CD4-positive, alpha-beta T cell treated with Interleukin-4 for 4 hours (primary cell): ENCODE results near the gene KRT84.

Source experiments
- DNase-seq: peaks from one replicate; pipeline ENCODE4 v3.0.0-alpha.2; 2020

The KRT84 gene

DNA sequence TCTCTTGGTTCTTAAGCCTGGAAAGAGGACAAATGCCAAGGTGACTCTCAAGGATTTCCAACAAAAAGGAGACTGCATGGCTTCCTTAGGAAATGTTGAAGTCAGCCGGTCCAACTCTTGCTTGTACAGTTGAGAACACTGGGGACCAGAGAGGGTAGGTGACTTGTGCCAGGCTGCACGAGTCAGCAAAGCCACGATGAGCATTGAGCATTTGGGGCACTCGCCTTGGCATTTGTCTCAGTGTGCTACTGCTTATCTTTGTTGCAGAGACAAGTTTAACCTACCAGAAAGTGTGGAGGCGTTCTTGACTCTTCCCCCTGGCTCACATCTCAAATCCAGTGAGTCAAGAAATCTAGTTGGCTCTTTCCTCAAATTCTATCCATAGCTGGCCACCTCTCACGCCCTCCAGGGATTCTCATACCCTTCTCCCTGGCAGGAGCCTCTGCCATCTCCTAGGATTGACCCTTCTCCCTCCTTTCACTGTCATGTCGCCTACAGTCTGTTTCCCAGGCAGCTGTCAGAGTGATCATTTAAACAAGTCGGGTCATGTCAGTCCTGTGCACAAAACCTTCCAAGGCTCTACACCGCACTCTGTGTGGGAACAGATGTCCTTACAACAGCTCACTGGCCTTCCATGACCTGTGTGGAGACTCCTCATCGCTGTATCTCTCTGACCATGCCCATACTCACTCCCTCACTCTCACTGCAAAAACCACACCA, 47.1 kb downstream of the KRT84 start:
- DNase-seq, result no peak

DNA sequence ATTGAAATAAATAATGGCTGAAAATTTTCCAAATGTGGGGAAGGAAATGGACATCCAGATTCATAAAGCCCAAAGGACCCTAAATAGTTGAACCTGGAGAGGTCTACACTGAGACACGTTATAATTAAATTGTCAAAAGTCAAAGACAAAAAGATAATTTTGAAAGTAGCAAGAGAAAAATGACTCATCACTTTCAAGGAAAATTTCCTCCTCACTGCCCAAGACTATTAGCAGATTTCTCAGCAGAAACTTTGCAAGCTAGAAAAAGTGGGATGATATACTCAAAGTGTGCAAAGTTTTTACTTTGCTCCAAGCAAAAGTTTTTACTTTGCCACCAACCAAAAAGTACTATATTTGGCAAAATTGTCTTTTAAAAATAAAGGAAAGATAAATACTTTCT, 48.4 kb downstream of the KRT84 start:
- DNase-seq, result no peak

DNA sequence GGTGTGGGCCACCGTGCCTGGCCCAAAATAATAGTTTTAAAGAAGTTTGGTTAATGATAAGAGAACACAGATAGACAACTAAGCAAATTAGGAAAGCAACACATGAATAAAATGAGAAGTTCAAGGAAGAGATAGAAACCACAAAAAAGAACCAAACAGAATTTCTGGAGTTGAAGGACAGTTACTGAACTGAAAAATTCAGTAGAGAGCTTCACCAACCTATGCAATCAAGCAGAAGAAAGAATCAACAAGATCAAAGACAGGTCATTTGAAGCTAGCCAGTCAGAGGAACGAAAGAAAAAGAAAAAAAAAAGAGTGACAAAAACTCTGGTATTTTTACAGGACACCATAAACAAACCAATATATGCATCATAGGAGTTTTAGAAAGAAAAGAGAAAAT, 48.8 kb downstream of the KRT84 start:
- no peak for DNase-seq

DNA sequence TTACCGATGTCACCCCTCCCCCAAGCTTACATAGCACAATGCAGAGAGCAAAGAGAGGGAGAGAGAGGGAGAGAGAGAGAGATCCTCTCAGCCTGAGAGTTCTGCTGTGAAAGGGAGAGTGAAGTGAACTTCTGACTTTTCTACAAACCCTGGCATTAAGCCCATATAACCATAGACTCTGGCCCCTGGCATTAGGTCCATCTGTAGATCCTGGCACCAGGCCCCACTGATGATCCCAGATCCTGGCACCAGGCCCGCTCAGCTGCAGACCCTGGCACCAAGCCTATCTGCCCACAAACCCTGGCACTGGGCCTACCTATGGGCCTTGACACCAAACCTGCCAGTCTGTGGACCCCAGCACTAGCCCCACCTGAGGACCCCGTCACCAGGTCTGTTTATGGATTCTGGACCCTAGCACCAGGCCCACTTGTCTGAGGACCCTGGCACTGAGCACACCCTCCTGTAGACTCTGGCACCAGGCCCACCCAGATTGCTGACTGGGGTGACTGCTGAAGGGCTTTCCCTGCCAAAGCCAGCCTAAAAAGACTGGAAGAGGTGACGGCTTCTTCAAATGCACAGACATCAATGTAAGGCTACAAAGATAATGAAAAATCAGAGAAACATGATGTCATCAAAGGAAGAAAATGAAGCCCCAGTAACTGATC, 49.7 kb downstream of the KRT84 start:
- no peak for DNase-seq

GRCh38 chr12:52334185-52334584, 51.3 kb downstream of the KRT84 start:
- DNase-seq, result no peak

DNA sequence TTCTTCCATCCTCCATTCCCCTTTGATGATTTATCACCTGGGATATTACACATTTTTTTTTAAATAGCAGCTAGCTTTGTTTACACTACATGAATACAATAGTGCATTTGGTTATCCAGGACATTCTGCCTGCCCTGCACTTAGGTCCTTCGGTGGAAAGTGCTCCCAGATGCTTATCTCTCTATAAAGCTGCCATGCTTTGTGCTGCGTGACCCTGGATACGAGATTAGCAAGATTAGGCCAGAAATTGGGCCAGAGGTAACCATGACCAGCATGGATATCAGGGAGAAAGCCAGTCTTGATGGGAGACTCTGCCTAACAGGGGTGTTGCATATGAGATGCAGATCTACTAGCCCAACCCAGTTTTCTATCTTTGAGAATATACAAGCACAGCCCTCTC, 52.1 kb downstream of the KRT84 start:
- no peak for DNase-seq

GRCh38 chr12:52332381-52332780, 53.1 kb downstream of the KRT84 start:
- no peak for DNase-seq

- DNase-seq, result no peak
These were observed 53.6 kb downstream of the KRT84 start for GRCh38 chr12:52331833-52332232.

GRCh38 chr12:52331039-52331438, 54.4 kb downstream of the KRT84 start:
- no peak for DNase-seq

- no peak for DNase-seq
These were observed 57.5 kb downstream of the KRT84 start for GRCh38 chr12:52327830-52328500.
